GM21390 (cell line): Measurements from ENCODE around the gene IQCB1.
"Not testable (repeated sequence)": the region's sequence is repeated elsewhere in the genome, so short reads cannot be mapped to it uniquely, and the experiment has no call there.

ENCODE experiments used
- ATAC-seq: cut with Tn5 transposase; IDR thresholded peaks from one replicate; pipeline ENCODE4 v1.9.1; 2021; ENCODE audit not compliant: unreplicated experiment

The IQCB1 gene

GRCh38 chr3:121749276-121750086, 85.4 kb downstream of the IQCB1 start, which contains the start of gene GOLGB1:
Gene GOLGB1 (minus strand): TSS chr3:121749741. CDS start chr3:121730971, 18,770 bp downstream.
- peak; percentile 96 for ATAC-seq

- ATAC-seq = peak; percentile 17
These were observed 86.1 kb downstream of the IQCB1 start for GRCh38 chr3:121748680-121749275.

- no peak for ATAC-seq
These were observed 86.9 kb downstream of the IQCB1 start for GRCh38 chr3:121747976-121748375.

GRCh38 chr3:121743106-121743505, 91.8 kb downstream of the IQCB1 start:
- ATAC-seq = not testable (repeated sequence)

GRCh38 chr3:121740896-121741295, 94.0 kb downstream of the IQCB1 start:
- no peak for ATAC-seq

GRCh38 chr3:121739902-121740301, 95.0 kb downstream of the IQCB1 start:
- ATAC-seq = no peak

GRCh38 chr3:121737644-121738043, 97.2 kb downstream of the IQCB1 start:
- ATAC-seq = no peak

GRCh38 chr3:121736112-121736511, 98.7 kb downstream of the IQCB1 start:
- no peak for ATAC-seq

GRCh38 chr3:121735047-121735696, 99.7 kb downstream of the IQCB1 start:
- peak; percentile 86 for ATAC-seq

- no peak for ATAC-seq
These were observed 103.7 kb downstream of the IQCB1 start for GRCh38 chr3:121730940-121731687.

- peak; percentile 94 for ATAC-seq
These were observed 110.7 kb downstream of the IQCB1 start for GRCh38 chr3:121724130-121724529.

GRCh38 chr3:121723485-121723884, 111.4 kb downstream of the IQCB1 start:
- ATAC-seq = no peak

GRCh38 chr3:121722411-121722810, 112.4 kb downstream of the IQCB1 start:
- ATAC-seq = no peak

- no peak for ATAC-seq
These were observed 114.7 kb downstream of the IQCB1 start for GRCh38 chr3:121720163-121720562.
